GM23338 (cell line): ENCODE data around the gene ATG16L2. TPM values are rescaled to one million over a fixed set of nuclear protein-coding genes. Genes with fewer than 3 reads are reported as not detected.

Source experiments
- ATAC-seq: fragments of 200-7000 bp; cut with Tn5 transposase; 3 replicates; pipeline ENCODE4 v1.9.1; 2020
- DNase-seq: peaks from one replicate; pipeline ENCODE4 v3.0.0-alpha.2; 2015; ENCODE audit warnings: low spot score
- H2AFZ ChIP-seq: fragments of 200-600 bp; sonication (generic); 2 replicates; pipeline ENCODE4 v1.8.0; 2016; ENCODE audit warnings: antibody characterized with exemption, mild to moderate bottlenecking, moderate library complexity
- H3F3A ChIP-seq: fragments of 200-600 bp; sonication (generic); replicated peaks from 2 replicates; pipeline ENCODE4 v1.8.0; 2017; ENCODE audit warnings: antibody characterized with exemption, mixed run types, low read depth
- H3K27ac ChIP-seq: fragments of 200-600 bp; sonication (generic); 2 replicates; pipeline ENCODE4 v1.6.1; 2016; ENCODE audit warnings: low read depth
- H3K27me3 ChIP-seq: fragments of 200-600 bp; sonication (generic); 2 replicates; pipeline ENCODE4 v1.8.0; 2016; ENCODE audit warnings: mild to moderate bottlenecking, mixed run types, moderate library complexity; ENCODE audit not compliant: insufficient read depth
- H3K36me3 ChIP-seq: fragments of 200-600 bp; sonication (generic); 2 replicates; pipeline ENCODE4 v1.8.0; 2016; ENCODE audit warnings: mild to moderate bottlenecking; ENCODE audit not compliant: insufficient read depth
- H3K4me1 ChIP-seq: fragments of 200-600 bp; sonication (generic); 2 replicates; pipeline ENCODE4 v1.8.0; 2016; ENCODE audit warnings: mild to moderate bottlenecking, moderate library complexity; ENCODE audit not compliant: insufficient read depth
- H3K4me2 ChIP-seq: fragments of 200-600 bp; sonication (generic); 2 replicates; pipeline ENCODE4 v1.7.1; 2017; ENCODE audit warnings: mixed run types
- H3K4me3 ChIP-seq: fragments of 200-600 bp; sonication (generic); 2 replicates; pipeline ENCODE4 v1.6.1; 2016; ENCODE audit warnings: mixed run types
- H3K79me2 ChIP-seq: fragments of 200-600 bp; sonication (generic); replicated peaks from 2 replicates; pipeline ENCODE4 v1.8.0; 2017; ENCODE audit warnings: mild to moderate bottlenecking; ENCODE audit not compliant: insufficient read depth
- H3K9me2 ChIP-seq: fragments of 200-600 bp; sonication (generic); 2 replicates; pipeline ENCODE4 v1.8.0; 2017; ENCODE audit not compliant: insufficient read depth
- H4K20me1 ChIP-seq: fragments of 200-600 bp; sonication (generic); replicated peaks from 2 replicates; pipeline ENCODE4 v1.8.0; 2017; ENCODE audit warnings: mild to moderate bottlenecking; ENCODE audit not compliant: insufficient read depth
- H3K27ac Mint-ChIP-seq: 2 replicates; pipeline ENCODE4 v1.8.0; 2020; ENCODE audit warnings: inconsistent platforms, mild to moderate bottlenecking, moderate library complexity, mixed read lengths
- H3K27me3 Mint-ChIP-seq: 3 replicates; pipeline ENCODE4 v1.8.0; 2022; ENCODE audit warnings: low read depth, mild to moderate bottlenecking, moderate library complexity, mixed read lengths, inconsistent platforms; ENCODE audit not compliant: insufficient read depth, poor library complexity
- H3K36me3 Mint-ChIP-seq: 3 replicates; pipeline ENCODE4 v1.8.0; 2021; ENCODE audit warnings: low read depth, mild to moderate bottlenecking, inconsistent platforms, moderate library complexity, mixed read lengths
- H3K4me1 Mint-ChIP-seq: 3 replicates; pipeline ENCODE4 v1.8.0; 2020; ENCODE audit warnings: mild to moderate bottlenecking, inconsistent platforms, mixed read lengths
- H3K4me3 Mint-ChIP-seq: 3 replicates; pipeline ENCODE4 v1.8.0; 2021; ENCODE audit warnings: moderate library complexity, mild to moderate bottlenecking, inconsistent platforms, mixed read lengths
- H3K9me3 Mint-ChIP-seq: 3 replicates; pipeline ENCODE4 v1.8.0; 2020; ENCODE audit warnings: moderate library complexity, mild to moderate bottlenecking, inconsistent platforms, mixed read lengths
- CREB1 ChIP-seq: fragments of 250-450 bp; sonication (Bioruptor Pico); IDR thresholded peaks from 2 replicates; pipeline ENCODE4 v1.5.0; 2020; ENCODE audit warnings: low read depth, mild to moderate bottlenecking, moderate library complexity
- CTCF ChIP-seq, 2 experiments: fragments of 200-600 bp in 1 of 2; sonication (generic) in 1 of 2; conservative IDR thresholded peaks; 2 replicates each; pipeline versions ENCODE4 v1.5.1 to v1.6.1; 2016 to 2017; ENCODE audit warnings: antibody characterized with exemption in 2 of 2, low read depth in 2 of 2, mild to moderate bottlenecking in 2 of 2, moderate library complexity in 1 of 2
- ETS1 ChIP-seq: IDR thresholded peaks from 2 replicates; pipeline ENCODE4 v1.6.1; 2016; ENCODE audit warnings: antibody characterized with exemption
- JUNB ChIP-seq: IDR thresholded peaks from one replicate; pipeline ENCODE4 v1.6.1; 2016; ENCODE audit warnings: antibody characterized with exemption; ENCODE audit not compliant: unreplicated experiment
- NANOG ChIP-seq: IDR thresholded peaks from 2 replicates; pipeline ENCODE4 v1.6.1; 2016; ENCODE audit warnings: antibody characterized with exemption, borderline replicate concordance
- POLR2AphosphoS5 ChIP-seq: IDR thresholded peaks from 2 replicates; pipeline ENCODE4 v1.6.1; 2016; ENCODE audit warnings: antibody characterized with exemption, low read depth
- ZNF114 ChIP-seq: fragments of 250-450 bp; sonication (Bioruptor Pico); IDR thresholded peaks from 2 replicates; pipeline ENCODE4 v1.5.0; 2020; ENCODE audit warnings: mild to moderate bottlenecking, moderate library complexity
- ZNF331 ChIP-seq: fragments of 250-450 bp; sonication (Bioruptor Pico); IDR thresholded peaks from 2 replicates; pipeline ENCODE4 v1.5.0; 2020; ENCODE audit warnings: low read depth, mild to moderate bottlenecking, moderate library complexity
- ZNF462 ChIP-seq: fragments of 250-450 bp; sonication (Bioruptor Pico); IDR thresholded peaks from 2 replicates; pipeline ENCODE4 v1.5.0; 2020; ENCODE audit warnings: mild to moderate bottlenecking, moderate library complexity
- polyA plus RNA-seq: library from polyadenylated mRNA; unstranded; fragments of >200 nt; fragmentation: Nextera tagmentation; extraction: Ambion mirVana; gene quantifications from 2 replicates; pipeline ENCODE4 v1.2.1, GENCODE V29; 2016
- total RNA-seq: library from RNA; depleted of rRNA; stranded (reverse); fragments of >200 nt; shearing (Covaris generic); gene quantifications from 2 replicates; pipeline ENCODE4 v1.2.3, GENCODE V29; 2014

ATG16L2 gene
- total and polyA plus RNA-seq, 2 experiments from 2014 or later: 9.6 to 24.6 TPM

GRCh38 chr11:72829178-72829577 lies 15.0 kb downstream of the ATG16L2 start (continued):
- TF ChIP-seq ZNF462 (CRISPR knock-in tag) (no peak), ZNF114 (CRISPR knock-in tag) (no peak), CREB1 (CRISPR knock-in tag) (no peak), POLR2AphosphoS5 (no peak), ZNF331 (CRISPR knock-in tag) (no peak), JUNB (no peak), NANOG (no peak)

GRCh38 chr11:72829884-72830533 lies 15.8 kb downstream of the ATG16L2 start:
- no peak overlapping the region for H3K27ac ChIP-seq
- H3K27me3 ChIP-seq: no peaks in the 10 kb centered on the region
- no peak overlapping the region for H3K4me3 ChIP-seq
- H3F3A ChIP-seq: no peaks in the 10 kb centered on the region
- TF ChIP-seq ETS1 (no peak), POLR2AphosphoS5 (no peak), JUNB (no peak), CTCF (conservative IDR thresholded peaks at IDR 0.05; ENCODE audit: low read depth in 2 of 2) (no peak)
- ATAC-seq: no peak
- H3K9me2 ChIP-seq: no peaks in the 10 kb centered on the region
- peaks cover 7% of the 10 kb centered on the region for H3K4me1 ChIP-seq
- H3K9me3 Mint-ChIP-seq: no peaks in the 10 kb centered on the region
- H3K4me3 Mint-ChIP-seq: no peak overlapping the region
- no peak overlapping the region for H3K27ac Mint-ChIP-seq
- no peak overlapping the region for H3K4me2 ChIP-seq
- H3K36me3 Mint-ChIP-seq: no peaks in the 10 kb centered on the region
- H3K36me3 ChIP-seq: no peaks in the 10 kb centered on the region
- peaks cover 15% of the 10 kb centered on the region for H3K27me3 Mint-ChIP-seq
- H3K79me2 ChIP-seq: no peaks in the 10 kb centered on the region
- H2AFZ ChIP-seq: no peak overlapping the region
- peaks cover 8% of the 10 kb centered on the region; the same call in 2 of the 3 replicates for H3K4me1 Mint-ChIP-seq
- peaks cover 2% of the 10 kb centered on the region; the same call in 1 of the 2 replicates for H4K20me1 ChIP-seq
- no peak for DNase-seq
